GM21529 (cell line): ENCODE data around the gene MYCN.
"Not testable (repeated sequence)": the region's sequence is repeated elsewhere in the genome, so short reads cannot be mapped to it uniquely, and the experiment has no call there.

Source experiments
- ATAC-seq: cut with Tn5 transposase; IDR thresholded peaks from one replicate; pipeline ENCODE4 v1.9.1; 2021; ENCODE audit not compliant: unreplicated experiment

The MYCN gene

GRCh38 chr2:15907461-15908324 is 32.7 kb upstream of the MYCN start:
- ATAC-seq: no peak

GRCh38 chr2:15908371-15908770 is 32.0 kb upstream of the MYCN start:
- ATAC-seq: no peak

GRCh38 chr2:15909157-15909556 is 31.2 kb upstream of the MYCN start:
- ATAC-seq: no peak

GRCh38 chr2:15909736-15910135 is 30.6 kb upstream of the MYCN start:
- no peak for ATAC-seq

GRCh38 chr2:15911270-15911669 is 29.1 kb upstream of the MYCN start:
- not testable (repeated sequence) for ATAC-seq

- ATAC-seq: no peak
These were observed 28.7 kb upstream of the MYCN start for GRCh38 chr2:15911686-15912085.

GRCh38 chr2:15912203-15912602 is 28.1 kb upstream of the MYCN start:
- no peak for ATAC-seq

GRCh38 chr2:15913146-15913545 is 27.2 kb upstream of the MYCN start:
- ATAC-seq: no peak

- ATAC-seq: no peak
These were observed 25.6 kb upstream of the MYCN start for GRCh38 chr2:15914596-15915385.

GRCh38 chr2:15915546-15915945 is 24.8 kb upstream of the MYCN start:
- ATAC-seq: not testable (repeated sequence)

- no peak for ATAC-seq
These were observed 24.0 kb upstream of the MYCN start for GRCh38 chr2:15916336-15916735.

GRCh38 chr2:15918761-15919356 is 21.5 kb upstream of the MYCN start:
- ATAC-seq: no peak

GRCh38 chr2:15919716-15920434 is 20.5 kb upstream of the MYCN start:
- ATAC-seq: no peak

- ATAC-seq: no peak
These were observed 19.7 kb upstream of the MYCN start for GRCh38 chr2:15920696-15921095.

GRCh38 chr2:15923597-15923996 is 16.8 kb upstream of the MYCN start:
- no peak for ATAC-seq

- no peak for ATAC-seq
These were observed 14.5 kb upstream of the MYCN start for GRCh38 chr2:15925819-15926218.

- no peak for ATAC-seq
These were observed 14.1 kb upstream of the MYCN start for GRCh38 chr2:15926252-15926651.

GRCh38 chr2:15927551-15928218 is 12.7 kb upstream of the MYCN start:
- no peak for ATAC-seq

- ATAC-seq: not testable (repeated sequence)
These were observed 11.3 kb upstream of the MYCN start for GRCh38 chr2:15929008-15929407.

- no peak for ATAC-seq
These were observed 10.5 kb upstream of the MYCN start for GRCh38 chr2:15929861-15930260.
